ENCODE results near the gene ATF7.

The ATF7 gene

GRCh38 chr12:53588123-53588522, 38.1 kb downstream of the ATF7 start:
- no peaks in the 10 kb centered on the region for H3K27me3 ChIP-seq
- peaks cover 11% of the 10 kb centered on the region for H3K4me1 ChIP-seq
- DNase-seq: no peak
- no peaks in the 10 kb centered on the region for H3K36me3 ChIP-seq
- no peak overlapping the region for H3K4me3 ChIP-seq (ENCODE audit: low read depth, low read length)
- H3K9me3 ChIP-seq: no peaks in the 10 kb centered on the region
- TF ChIP-seq, protein P1, sequence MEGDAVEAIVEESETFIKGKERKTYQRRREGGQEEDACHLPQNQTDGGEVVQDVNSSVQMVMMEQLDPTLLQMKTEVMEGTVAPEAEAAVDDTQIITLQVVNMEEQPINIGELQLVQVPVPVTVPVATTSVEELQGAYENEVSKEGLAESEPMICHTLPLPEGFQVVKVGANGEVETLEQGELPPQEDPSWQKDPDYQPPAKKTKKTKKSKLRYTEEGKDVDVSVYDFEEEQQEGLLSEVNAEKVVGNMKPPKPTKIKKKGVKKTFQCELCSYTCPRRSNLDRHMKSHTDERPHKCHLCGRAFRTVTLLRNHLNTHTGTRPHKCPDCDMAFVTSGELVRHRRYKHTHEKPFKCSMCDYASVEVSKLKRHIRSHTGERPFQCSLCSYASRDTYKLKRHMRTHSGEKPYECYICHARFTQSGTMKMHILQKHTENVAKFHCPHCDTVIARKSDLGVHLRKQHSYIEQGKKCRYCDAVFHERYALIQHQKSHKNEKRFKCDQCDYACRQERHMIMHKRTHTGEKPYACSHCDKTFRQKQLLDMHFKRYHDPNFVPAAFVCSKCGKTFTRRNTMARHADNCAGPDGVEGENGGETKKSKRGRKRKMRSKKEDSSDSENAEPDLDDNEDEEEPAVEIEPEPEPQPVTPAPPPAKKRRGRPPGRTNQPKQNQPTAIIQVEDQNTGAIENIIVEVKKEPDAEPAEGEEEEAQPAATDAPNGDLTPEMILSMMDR (IDR thresholded peaks at IDR 0.05; ENCODE audit: low read depth, low read length): no peak

DNA sequence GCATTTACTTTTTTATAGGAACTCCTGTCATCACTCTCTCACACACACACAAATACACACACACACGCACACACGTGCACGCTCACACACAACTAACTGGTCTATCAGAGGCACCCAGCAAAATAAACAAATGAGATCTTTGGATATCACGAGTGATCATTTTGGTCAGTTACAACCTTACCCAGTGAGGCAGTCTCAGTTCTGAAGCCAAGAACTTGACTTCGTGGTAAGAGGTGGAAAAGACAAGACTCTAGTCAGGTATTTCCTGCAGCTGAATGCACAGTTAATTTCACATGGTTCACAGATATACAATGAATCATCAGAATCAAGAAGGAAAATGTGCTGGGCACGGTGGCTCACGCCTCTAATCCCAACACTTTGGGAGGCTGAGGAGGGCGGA, 39.4 kb downstream of the ATF7 start:
- no peaks in the 10 kb centered on the region for H3K27me3 ChIP-seq
- no peak for DNase-seq
- peaks cover 11% of the 10 kb centered on the region for H3K4me1 ChIP-seq
- H3K36me3 ChIP-seq: no peaks in the 10 kb centered on the region
- TF ChIP-seq, protein P1 (IDR thresholded peaks at IDR 0.05; ENCODE audit: low read depth, low read length): no peak
- no peaks in the 10 kb centered on the region for H3K9me3 ChIP-seq
- H3K4me3 ChIP-seq (ENCODE audit: low read depth, low read length): no peak overlapping the region

GRCh38 chr12:53585448-53586125, 40.6 kb downstream of the ATF7 start:
- DNase-seq: no peak
- Histone ChIP-seq H3K36me3 (no peaks in the 10 kb centered on the region), H3K4me3 (ENCODE audit: low read depth, low read length) (no peak overlapping the region), H3K4me1 (peaks cover 6% of the 10 kb centered on the region; the same call in 1 of the 2 replicates), H3K27me3 (no peaks in the 10 kb centered on the region), H3K9me3 (no peaks in the 10 kb centered on the region)
- TF ChIP-seq, protein P1 (IDR thresholded peaks at IDR 0.05; ENCODE audit: low read depth, low read length): no peak

GRCh38 chr12:53579545-53579955, 46.6 kb downstream of the ATF7 start:
- H3K4me1 ChIP-seq: no peaks in the 10 kb centered on the region
- peaks cover 3% of the 10 kb centered on the region for H3K36me3 ChIP-seq
- no peak overlapping the region for H3K4me3 ChIP-seq (ENCODE audit: low read depth, low read length)
- TF ChIP-seq, protein P1 (IDR thresholded peaks at IDR 0.05; ENCODE audit: low read depth, low read length): no peak
- no peak for DNase-seq
- no peaks in the 10 kb centered on the region for H3K9me3 ChIP-seq
- H3K27me3 ChIP-seq: no peaks in the 10 kb centered on the region

GRCh38 chr12:53578783-53579182, 47.4 kb downstream of the ATF7 start:
- Histone ChIP-seq H3K9me3 (no peaks in the 10 kb centered on the region), H3K27me3 (no peaks in the 10 kb centered on the region), H3K4me1 (no peaks in the 10 kb centered on the region), H3K36me3 (peaks cover 3% of the 10 kb centered on the region), H3K4me3 (ENCODE audit: low read depth, low read length) (no peak overlapping the region)
- TF ChIP-seq, protein P1 (IDR thresholded peaks at IDR 0.05; ENCODE audit: low read depth, low read length): no peak
- DNase-seq: no peak

DNA sequence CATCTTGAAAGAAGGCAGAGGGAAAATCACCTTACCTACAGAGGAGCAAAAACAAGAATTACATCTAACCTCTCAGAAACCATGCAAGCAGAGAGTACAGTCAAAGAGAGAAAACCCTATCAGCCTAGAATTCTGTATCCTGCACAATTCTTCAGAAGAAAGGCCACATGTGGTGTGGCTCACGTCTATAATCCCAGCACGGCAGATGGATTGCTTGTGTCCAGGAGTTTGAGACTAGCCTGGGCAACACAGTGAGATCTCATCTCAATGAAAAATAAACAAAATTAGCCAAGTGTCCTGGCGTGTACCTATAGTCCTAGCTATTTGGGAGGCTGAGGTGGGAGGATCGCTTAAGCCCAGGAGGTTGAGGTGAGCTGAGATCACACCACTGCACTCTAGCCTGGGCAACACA, 48.2 kb downstream of the ATF7 start:
- H3K4me1 ChIP-seq: no peaks in the 10 kb centered on the region
- H3K36me3 ChIP-seq: peaks cover 3% of the 10 kb centered on the region
- H3K27me3 ChIP-seq: no peaks in the 10 kb centered on the region
- H3K4me3 ChIP-seq (ENCODE audit: low read depth, low read length): no peak overlapping the region
- no peak for DNase-seq
- H3K9me3 ChIP-seq: no peaks in the 10 kb centered on the region
- TF ChIP-seq, protein P1 (IDR thresholded peaks at IDR 0.05; ENCODE audit: low read depth, low read length): no peak
